Suprapubic skin (tissue), 4 donors: Measurements from ENCODE around the gene CENPO.

Experiments used
- CTCF ChIP-seq, 2 donors: fragments of 200-600 bp in 1 of 2; fragments of 450-650 bp in 1 of 2; sonication (generic) in 1 of 2; IDR thresholded peaks; one replicate each; pipeline ENCODE4 v1.5.1; 2016 to 2019; ENCODE audit warnings: antibody characterized with exemption in 2 of 2, mild to moderate bottlenecking in 1 of 2, moderate library complexity in 1 of 2
- EP300 ChIP-seq: sonication (generic); formaldehyde crosslinking; IDR thresholded peaks from one replicate; pipeline ENCODE4 v1.6.1; 2017; ENCODE audit warnings: antibody characterized with exemption
- POLR2A ChIP-seq, 2 donors: fragments of 450-650 bp; IDR thresholded peaks; one replicate each; pipeline ENCODE4 v1.6.1; 2017; ENCODE audit warnings: antibody characterized with exemption in 2 of 2, mild to moderate bottlenecking in 2 of 2, moderate library complexity in 2 of 2
- POLR2AphosphoS5 ChIP-seq, 3 donors: sonication (generic); formaldehyde crosslinking; IDR thresholded peaks; one replicate each; pipeline ENCODE4 v1.6.1; 2017; ENCODE audit warnings: antibody characterized with exemption in 3 of 3

- TF ChIP-seq CTCF (IDR thresholded peaks at IDR 0.05): no peak
- no peak for TF ChIP-seq EP300
- no peak for TF ChIP-seq POLR2A (IDR thresholded peaks at IDR 0.05)
- no peak for TF ChIP-seq POLR2AphosphoS5 (IDR thresholded peaks at IDR 0.05)
Observed at GRCh38 chr2:24831221-24832072, 38.2 kb downstream of the CENPO start.
